Natural killer cell treated with Interleukin-12 subunit alpha and Interleukin-12 subunit beta and Interleukin-15 and Interleukin-18, amount 100 ng/mL, for 72 hours (primary cell): ENCODE measurements around the gene PCDH18. TPM values are rescaled to one million over a fixed set of nuclear protein-coding genes. Genes with fewer than 3 reads are reported as not detected.

Experiments used
- ATAC-seq, 2 donors: fragments of 150-1000 bp; cut with Tn5 transposase in 1 of 2; sonication (Bioruptor Pico), chemical (Tn5 transposase) in 1 of 2; 2 replicates each; pipeline ENCODE4 v1.10.0; 2021
- DNase-seq: peaks from one replicate; pipeline ENCODE4 v3.0.0; 2022; ENCODE audit warnings: low spot score
- H3K27ac Mint-ChIP-seq, 2 donors: 1 replicate in 1 of 2; 2 replicates in 1 of 2; pipeline ENCODE4 v1.8.0; 2022; ENCODE audit warnings: mixed read lengths in 2 of 2, mild to moderate bottlenecking in 1 of 2, moderate library complexity in 1 of 2
- H3K27me3 Mint-ChIP-seq, 2 donors: 1 replicate in 1 of 2; 2 replicates in 1 of 2; pipeline ENCODE4 v1.8.0; 2022; ENCODE audit warnings: mixed read lengths in 2 of 2
- H3K36me3 Mint-ChIP-seq: one replicate; pipeline ENCODE4 v1.8.0; 2022; ENCODE audit warnings: mixed read lengths
- H3K4me1 Mint-ChIP-seq, 2 donors: 1 replicate in 1 of 2; 2 replicates in 1 of 2; pipeline ENCODE4 v1.8.0; 2022; ENCODE audit warnings: low read depth in 2 of 2, mixed read lengths in 2 of 2, mild to moderate bottlenecking in 1 of 2
- H3K4me3 Mint-ChIP-seq: one replicate; pipeline ENCODE4 v1.8.0; 2022; ENCODE audit warnings: mixed read lengths
- H3K9me3 Mint-ChIP-seq: 2 replicates; pipeline ENCODE4 v1.8.0; 2022; ENCODE audit warnings: mixed read lengths
- total RNA-seq, 2 donors: library from RNA; stranded (reverse); gene quantifications; one replicate each; pipeline ENCODE4 v1.2.3, GENCODE V29; 2022

PCDH18 gene
- total RNA-seq, 2 donors from 2014 or later: not detected

DNA sequence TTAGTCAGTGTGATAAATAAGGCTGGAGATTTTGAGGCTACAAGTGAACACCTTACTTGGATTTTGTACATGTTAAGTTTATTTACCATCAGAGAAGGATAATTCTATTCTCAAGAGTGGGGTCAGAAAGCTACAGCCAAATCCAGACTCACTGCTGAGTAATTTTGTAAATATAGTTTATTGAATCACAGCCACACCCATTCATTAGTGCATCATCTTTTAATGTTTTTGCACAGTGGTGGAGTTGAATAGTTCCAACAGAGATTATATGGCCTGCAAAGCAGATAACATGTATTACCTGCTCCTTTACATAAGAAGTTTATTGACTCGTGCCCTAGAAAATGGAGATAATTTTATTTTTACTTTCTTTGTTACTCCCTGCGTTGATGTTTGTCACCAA, 60.4 kb downstream of the PCDH18 start:
- ATAC-seq: no peak

DNA sequence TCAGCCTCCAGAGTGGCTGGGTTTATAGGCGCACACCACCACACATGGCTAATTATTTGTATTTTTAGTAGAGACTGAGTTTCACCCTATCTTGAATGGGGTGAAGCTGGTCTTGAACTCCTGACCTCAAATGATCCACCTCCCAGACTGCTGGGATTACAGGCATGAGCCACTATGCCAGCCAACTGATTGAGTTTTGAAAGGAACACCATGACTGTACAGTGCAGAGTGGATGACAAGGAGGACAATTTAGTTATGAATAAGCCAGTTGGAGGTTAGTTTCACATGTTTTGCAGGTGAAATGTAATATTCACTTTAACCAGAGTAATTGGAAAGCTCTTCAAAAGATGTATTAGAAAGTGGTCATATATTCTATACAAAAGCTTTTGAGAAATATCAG, 60.8 kb downstream of the PCDH18 start:
- Mint-ChIP-seq H3K4me3 (no peak overlapping the region), H3K36me3 (no peaks in the 10 kb centered on the region), H3K27ac (no peak overlapping the region), H3K4me1 (no peaks in the 10 kb centered on the region), H3K9me3 (peaks cover 6% of the 10 kb centered on the region), H3K27me3 (no peaks in the 10 kb centered on the region)
- no peak for ATAC-seq
- DNase-seq: no peak

More for the DNA sequence above, 60.4 kb downstream of the PCDH18 start:
- H3K9me3 Mint-ChIP-seq: peaks cover 3% of the 10 kb centered on the region
- DNase-seq: no peak
- H3K4me1 Mint-ChIP-seq: no peaks in the 10 kb centered on the region
- no peaks in the 10 kb centered on the region for H3K36me3 Mint-ChIP-seq
- no peaks in the 10 kb centered on the region for H3K27me3 Mint-ChIP-seq
- no peak overlapping the region for H3K4me3 Mint-ChIP-seq
- H3K27ac Mint-ChIP-seq: no peak overlapping the region

DNA sequence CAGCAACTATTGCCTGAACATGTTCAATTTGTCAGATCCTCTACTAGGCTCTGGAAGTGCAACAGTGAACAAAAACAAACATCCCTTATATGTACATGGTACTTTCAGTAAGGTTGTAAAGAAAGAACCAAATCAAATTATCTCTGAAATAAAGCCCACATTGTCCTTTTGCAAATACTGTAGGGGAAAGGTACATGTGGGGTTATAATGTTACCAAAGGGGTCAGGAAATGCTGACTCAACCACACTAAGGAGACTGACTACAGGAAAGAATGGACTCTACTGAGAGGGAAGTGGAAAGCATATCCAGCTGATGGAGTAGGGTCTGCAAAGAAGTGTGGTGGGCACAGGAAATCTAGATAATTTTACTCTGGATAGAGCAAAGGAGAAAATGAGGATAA, 61.5 kb downstream of the PCDH18 start:
- no peak overlapping the region for H3K27ac Mint-ChIP-seq
- H3K4me3 Mint-ChIP-seq: no peak overlapping the region
- no peaks in the 10 kb centered on the region for H3K4me1 Mint-ChIP-seq
- H3K36me3 Mint-ChIP-seq: peaks cover 3% of the 10 kb centered on the region
- DNase-seq (no peak), ATAC-seq (no peak)
- H3K9me3 Mint-ChIP-seq: peaks cover 8% of the 10 kb centered on the region
- no peaks in the 10 kb centered on the region for H3K27me3 Mint-ChIP-seq
